NCI-H510A treated with DMSO at 0.1 percent for 48 hours (cell line): Measurements from ENCODE around the gene CTBP2.
"Not testable (repeated sequence)": the region's sequence is repeated elsewhere in the genome, so short reads cannot be mapped to it uniquely, and the experiment has no call there.

Experiments
- DNase-seq: peaks from one replicate; lab custom pipeline; 2025; lab: John Stamatoyannopoulos, UW

The CTBP2 gene

GRCh38 chr10:124997771-124998623 lies 162.4 kb downstream of the CTBP2 start:
- DNase-seq = no peak

- no peak for DNase-seq
Measured at GRCh38 chr10:124997306-124997705, 163.1 kb downstream of the CTBP2 start.

- no peak for DNase-seq
Measured at GRCh38 chr10:124996854-124997215, 163.5 kb downstream of the CTBP2 start.

- no peak for DNase-seq
Measured at GRCh38 chr10:124996127-124996853, 164.1 kb downstream of the CTBP2 start.

- no peak for DNase-seq
Measured at GRCh38 chr10:124995605-124996004, 164.8 kb downstream of the CTBP2 start.

- no peak for DNase-seq
Measured at GRCh38 chr10:124994573-124995473, 165.5 kb downstream of the CTBP2 start.

GRCh38 chr10:124993736-124994451 lies 166.5 kb downstream of the CTBP2 start:
- DNase-seq = no peak

- no peak for DNase-seq
Measured at GRCh38 chr10:124993345-124993708, 167.0 kb downstream of the CTBP2 start.

GRCh38 chr10:124992462-124993344 lies 167.7 kb downstream of the CTBP2 start:
- DNase-seq = peak; percentile 48

GRCh38 chr10:124991835-124992234 lies 168.5 kb downstream of the CTBP2 start:
- DNase-seq = no peak

GRCh38 chr10:124990671-124991625 lies 169.4 kb downstream of the CTBP2 start:
- no peak for DNase-seq

- DNase-seq = no peak
Measured at GRCh38 chr10:124989526-124989925, 170.8 kb downstream of the CTBP2 start.

- not testable (repeated sequence) for DNase-seq
Measured at GRCh38 chr10:124988753-124989152, 171.6 kb downstream of the CTBP2 start.

- no peak for DNase-seq
Measured at GRCh38 chr10:124987788-124988187, 172.6 kb downstream of the CTBP2 start.

- DNase-seq = no peak
Measured at GRCh38 chr10:124985162-124985561, 175.2 kb downstream of the CTBP2 start.

GRCh38 chr10:124984376-124984775 lies 176.0 kb downstream of the CTBP2 start:
- no peak for DNase-seq

GRCh38 chr10:124983321-124983720 lies 177.0 kb downstream of the CTBP2 start:
- no peak for DNase-seq

- no peak for DNase-seq
Measured at GRCh38 chr10:124978376-124978725, 182.0 kb downstream of the CTBP2 start.

- no peak for DNase-seq
Measured at GRCh38 chr10:124977648-124978375, 182.6 kb downstream of the CTBP2 start.
